Lower leg skin (tissue), 3 donors: ENCODE results near the gene NDE1.

Experiments used
- POLR2A ChIP-seq, 2 donors: fragments of 450-650 bp; IDR thresholded peaks; one replicate each; pipeline ENCODE4 v1.6.1; 2016 to 2017; ENCODE audit warnings: antibody characterized with exemption in 2 of 2, mild to moderate bottlenecking in 1 of 2, moderate library complexity in 1 of 2
- TF ChIP-seq, protein P1 (sequence below), 3 donors: fragments of 450-650 bp; IDR thresholded peaks; one replicate each; pipeline ENCODE4 v1.5.1; 2016; ENCODE audit warnings: antibody characterized with exemption in 3 of 3, mild to moderate bottlenecking in 3 of 3, moderate library complexity in 2 of 3

GRCh38 chr16:15671530-15672117 is 21.6 kb downstream of the NDE1 start:
- TF ChIP-seq, protein P1, sequence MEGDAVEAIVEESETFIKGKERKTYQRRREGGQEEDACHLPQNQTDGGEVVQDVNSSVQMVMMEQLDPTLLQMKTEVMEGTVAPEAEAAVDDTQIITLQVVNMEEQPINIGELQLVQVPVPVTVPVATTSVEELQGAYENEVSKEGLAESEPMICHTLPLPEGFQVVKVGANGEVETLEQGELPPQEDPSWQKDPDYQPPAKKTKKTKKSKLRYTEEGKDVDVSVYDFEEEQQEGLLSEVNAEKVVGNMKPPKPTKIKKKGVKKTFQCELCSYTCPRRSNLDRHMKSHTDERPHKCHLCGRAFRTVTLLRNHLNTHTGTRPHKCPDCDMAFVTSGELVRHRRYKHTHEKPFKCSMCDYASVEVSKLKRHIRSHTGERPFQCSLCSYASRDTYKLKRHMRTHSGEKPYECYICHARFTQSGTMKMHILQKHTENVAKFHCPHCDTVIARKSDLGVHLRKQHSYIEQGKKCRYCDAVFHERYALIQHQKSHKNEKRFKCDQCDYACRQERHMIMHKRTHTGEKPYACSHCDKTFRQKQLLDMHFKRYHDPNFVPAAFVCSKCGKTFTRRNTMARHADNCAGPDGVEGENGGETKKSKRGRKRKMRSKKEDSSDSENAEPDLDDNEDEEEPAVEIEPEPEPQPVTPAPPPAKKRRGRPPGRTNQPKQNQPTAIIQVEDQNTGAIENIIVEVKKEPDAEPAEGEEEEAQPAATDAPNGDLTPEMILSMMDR (IDR thresholded peaks at IDR 0.05) = no peak
- no peak for TF ChIP-seq POLR2A (IDR thresholded peaks at IDR 0.05)
